Activated naive CD4-positive, alpha-beta T cell (primary cell): ENCODE results near the gene PPP1R9A.

ENCODE experiments used
- DNase-seq, 4 experiments: peaks; one replicate each; lab custom pipeline; 2025; lab: John Stamatoyannopoulos, UW

The PPP1R9A gene

DNA sequence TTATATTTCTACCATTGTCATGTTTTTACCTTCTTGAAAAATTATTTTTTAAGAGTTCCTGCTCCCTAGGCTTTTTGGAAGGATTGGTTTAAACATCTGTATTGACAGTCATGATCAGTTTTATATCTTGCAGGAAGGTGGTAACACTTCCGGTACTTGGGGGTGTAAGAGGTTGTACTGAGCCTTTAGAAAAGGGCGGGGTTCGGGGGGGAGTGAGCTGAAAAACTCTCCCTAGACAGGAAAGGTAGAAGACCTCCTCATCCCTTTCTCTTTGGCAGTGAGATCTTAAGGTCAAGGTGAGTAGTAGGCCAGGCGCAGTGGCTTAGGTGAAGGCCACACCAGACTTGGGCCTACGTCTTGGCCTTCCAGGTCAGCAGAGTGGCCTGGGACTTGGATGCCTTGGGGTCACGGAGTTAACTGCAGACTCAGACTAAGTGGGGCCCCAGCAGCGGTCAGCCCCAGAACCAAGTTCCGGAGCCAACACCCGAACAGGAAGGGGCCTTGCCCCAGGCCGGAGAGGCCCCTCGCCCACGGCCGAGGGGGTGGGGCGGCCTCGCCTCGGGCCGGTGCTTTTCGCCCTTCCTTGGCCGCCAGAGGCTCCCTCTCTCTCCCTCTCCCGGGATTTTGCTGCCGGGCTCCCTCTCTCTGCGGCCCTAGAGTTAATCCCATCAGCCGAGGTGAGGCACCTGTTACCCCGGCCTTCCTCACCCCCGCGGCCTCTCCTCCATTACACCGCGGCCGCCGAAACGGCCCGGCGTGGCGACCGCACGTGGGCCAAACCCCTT is at the start of gene PPP1R9A:
PPP1R9A (plus strand) TSS at position 569 of the 785 bp plus-strand sequence. CDS start 2,520 bp downstream, outside the sequence.
- DNase-seq: no peak

DNA sequence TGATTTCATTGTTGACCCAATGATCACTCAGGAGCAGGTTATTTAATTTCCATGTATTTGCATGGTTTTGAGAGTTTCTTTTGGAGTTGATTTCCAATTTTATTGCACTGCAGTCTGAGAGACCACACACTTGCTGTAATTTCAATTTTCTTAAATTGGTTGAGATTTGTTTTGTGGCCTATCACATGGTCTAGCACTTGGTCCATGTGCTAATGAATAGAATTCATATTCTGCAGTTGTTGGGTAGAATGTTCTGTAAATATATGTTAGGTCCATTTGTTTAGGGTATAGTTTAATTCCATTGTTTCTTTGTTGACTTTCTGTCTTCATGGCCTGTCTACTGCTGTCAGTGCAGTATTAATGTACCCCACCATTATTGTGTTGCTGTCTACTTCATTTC is 36.3 kb upstream of the PPP1R9A start:
- no peak for DNase-seq

DNA sequence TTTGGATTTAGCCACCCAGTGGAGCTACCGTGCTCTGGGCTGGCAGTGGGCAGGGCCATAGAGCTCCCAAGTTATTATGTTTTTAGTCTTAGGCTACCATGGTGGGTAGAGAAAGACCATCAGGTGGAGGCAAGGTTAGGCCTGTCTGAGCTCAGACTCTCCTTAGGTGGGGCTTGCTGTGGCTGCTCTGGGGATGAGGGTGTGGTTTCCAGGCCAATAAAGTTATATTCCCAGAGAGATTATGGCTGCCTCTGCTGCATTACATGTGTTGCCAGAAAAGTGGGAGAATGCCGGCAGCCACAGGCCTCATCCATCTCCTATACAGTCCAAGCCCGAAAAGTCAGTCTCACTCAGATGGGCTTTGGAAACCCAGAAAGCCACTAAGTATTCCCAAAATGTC is 34.2 kb upstream of the PPP1R9A start:
- no peak for DNase-seq

DNA sequence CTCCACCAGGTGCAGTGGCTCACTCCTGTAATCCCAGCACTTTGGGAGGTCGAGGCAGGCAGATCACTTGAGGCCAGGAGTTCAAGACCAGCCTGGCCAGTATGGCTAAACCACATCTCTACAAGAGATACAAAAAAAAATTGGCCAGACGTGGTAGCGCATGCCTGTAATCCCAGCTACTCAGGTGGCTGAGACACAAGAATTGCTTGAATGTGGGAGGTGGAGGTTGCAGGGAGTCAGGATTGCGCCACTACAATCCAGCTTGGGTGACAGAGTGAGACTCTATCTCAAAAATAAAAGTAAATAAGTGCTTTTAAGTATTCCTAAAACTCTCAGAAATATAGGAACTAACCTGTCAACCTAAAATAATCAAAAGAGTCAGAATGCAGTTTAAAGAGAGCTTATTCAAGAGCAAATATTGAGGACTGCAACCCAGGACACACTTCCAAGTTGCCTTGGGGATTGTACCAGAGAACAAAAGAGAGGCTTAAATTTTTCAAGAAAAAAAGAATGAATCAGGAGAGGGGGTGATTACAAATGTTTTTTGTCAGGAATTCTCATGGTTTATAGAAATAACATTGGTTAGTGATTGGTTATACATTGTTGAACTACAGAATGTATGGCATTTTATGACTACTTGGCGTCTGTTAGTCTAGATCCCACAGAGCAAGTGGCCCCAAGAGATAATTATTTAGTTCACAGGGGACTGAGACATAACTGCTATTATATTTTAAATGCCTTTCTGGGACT is 33.2 kb upstream of the PPP1R9A start:
- DNase-seq: no peak

DNA sequence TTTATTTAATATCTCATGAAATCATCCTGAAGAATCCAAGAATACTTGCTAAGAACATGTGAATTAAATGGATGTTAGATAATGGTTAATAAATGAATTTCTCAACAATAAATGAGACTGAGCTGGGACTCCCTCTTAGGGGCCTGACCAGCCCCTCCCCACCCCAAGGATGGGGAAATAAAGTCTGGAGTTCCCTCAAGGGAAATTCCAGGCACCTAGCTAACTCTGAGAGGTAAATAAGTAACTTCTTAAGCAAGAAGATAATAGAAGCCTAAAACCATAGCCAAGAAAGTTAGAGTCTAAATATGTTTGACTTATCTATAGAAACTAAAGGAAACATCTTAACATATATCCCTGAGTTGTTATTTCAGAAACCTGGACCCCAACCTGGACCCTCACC is 32.2 kb upstream of the PPP1R9A start:
- no peak for DNase-seq

GRCh38 chr7:94877731-94878670 is 29.4 kb upstream of the PPP1R9A start:
- DNase-seq: no peak

DNA sequence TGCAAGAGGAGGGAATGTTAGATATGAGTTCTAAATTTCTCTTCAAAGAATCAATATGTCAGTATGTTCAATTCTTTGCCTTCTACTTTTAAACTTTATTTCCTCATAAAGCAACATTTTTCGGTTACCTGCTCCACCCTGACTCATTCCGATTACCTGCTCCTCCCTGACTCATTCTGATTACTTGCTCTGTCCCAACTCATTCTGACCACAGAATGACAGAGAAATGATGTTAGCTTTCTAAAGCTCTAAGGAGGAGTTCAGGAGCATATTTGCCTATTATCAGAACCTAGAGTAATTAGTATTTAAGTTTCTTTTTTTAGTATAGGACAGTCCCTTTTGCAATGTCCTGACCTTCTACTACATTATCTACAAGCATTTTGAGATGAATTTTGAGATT is 24.5 kb upstream of the PPP1R9A start:
- no peak for DNase-seq

GRCh38 chr7:94883616-94884015 is 23.8 kb upstream of the PPP1R9A start:
- no peak for DNase-seq

DNA sequence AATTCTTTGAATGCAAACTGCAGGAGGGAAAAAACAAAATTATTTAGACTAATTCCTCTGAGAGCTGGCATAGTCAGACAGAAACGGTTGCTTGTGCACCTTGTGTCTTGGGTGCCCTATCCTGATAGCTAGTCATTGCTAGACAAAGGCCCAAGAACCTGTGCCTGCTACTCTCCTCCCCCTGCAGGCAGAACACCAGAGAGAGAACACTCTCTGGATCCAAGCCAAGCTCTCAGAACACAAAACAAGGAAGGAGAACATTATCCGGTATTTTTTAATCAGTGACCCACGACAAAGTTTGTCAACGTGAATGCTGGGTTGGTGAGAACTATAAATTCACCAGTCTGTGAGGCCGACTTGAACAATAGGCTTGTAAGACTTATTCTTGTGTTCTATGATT is 18.8 kb upstream of the PPP1R9A start:
- DNase-seq: no peak

DNA sequence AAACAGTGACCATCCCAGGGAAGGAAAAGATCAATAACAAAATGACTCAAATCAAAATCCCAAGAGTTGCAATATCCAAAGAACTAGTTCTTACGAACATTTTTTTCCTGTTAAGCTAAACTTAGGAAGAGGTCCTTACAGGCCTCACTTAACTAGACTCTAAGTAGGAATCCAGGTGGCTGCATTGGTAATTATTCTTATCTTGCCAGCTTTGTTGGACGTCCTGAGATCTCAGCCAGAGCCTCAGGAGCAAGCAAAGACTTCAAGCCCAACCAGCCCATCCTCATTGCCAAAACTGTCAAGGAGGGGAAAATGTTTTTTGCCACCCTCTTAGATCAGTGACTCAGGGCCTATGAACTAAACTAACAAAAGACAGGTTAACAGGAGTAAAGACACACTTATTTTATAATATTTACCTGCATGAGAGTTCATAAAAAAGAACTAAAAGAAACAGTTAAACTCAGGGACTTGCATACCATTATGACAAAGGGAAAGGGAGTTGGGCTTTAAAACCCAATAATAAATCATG is 18.3 kb upstream of the PPP1R9A start:
- DNase-seq: no peak

DNA sequence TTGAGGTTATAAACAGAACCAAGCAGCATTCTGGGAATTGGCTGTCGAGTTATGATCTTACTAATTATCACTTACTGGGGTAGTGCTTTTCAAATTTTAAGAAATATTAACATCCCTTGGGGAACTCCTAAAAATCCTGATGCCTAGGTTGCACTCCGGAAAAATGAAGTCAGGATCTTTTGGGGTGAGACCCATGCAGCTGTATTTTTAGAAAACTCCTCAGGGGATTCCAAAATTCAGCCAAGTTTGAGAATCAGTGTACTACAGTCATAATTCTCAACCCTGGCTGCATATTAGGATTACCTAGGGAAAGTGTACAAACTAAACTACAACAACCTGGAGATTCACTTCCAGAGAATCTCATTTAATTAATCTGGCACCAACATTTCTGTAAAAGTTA is 17.2 kb upstream of the PPP1R9A start:
- no peak for DNase-seq

- no peak for DNase-seq
Measured at GRCh38 chr7:94893661-94894060, 13.7 kb upstream of the PPP1R9A start.

DNA sequence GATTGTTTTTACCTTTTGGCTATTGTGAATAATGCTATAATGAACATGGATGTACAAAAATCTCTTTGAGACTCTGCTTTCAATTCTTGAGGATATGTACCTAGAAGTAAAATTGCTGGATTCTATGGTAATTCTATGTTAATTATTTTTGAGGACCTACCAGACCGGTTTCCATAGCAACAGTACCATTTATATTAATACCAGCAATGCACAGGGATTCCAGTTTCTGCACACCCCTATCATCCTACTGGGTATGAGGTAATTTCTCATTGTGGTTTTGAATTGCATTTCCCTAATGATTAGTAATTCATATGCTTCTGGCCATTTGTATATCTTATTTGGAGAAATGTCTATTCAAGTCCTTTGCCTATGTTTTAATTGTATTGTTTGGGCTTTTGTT is 9.9 kb upstream of the PPP1R9A start:
- DNase-seq: no peak

DNA sequence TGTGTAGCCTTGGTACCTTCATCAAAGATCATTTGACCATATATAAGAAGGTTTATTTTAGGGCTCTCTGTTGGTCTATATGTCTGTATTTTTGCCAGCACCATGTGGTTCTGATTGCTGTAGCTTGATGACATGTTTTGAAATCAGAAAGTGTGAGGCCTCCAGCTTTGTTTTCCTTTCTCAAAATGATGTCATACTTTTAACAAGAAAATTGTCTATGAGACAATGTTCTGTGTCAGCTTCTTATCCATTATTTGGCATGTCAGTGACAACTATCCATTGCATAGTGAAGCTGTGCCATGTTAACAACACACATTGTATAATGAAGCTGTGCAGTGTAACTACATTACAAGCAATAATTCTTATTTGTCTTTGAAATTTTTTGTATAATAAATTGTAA is 9.1 kb upstream of the PPP1R9A start:
- DNase-seq: no peak

- no peak for DNase-seq
Measured at GRCh38 chr7:94901981-94902380, 5.4 kb upstream of the PPP1R9A start.

- DNase-seq: no peak
Measured at GRCh38 chr7:94903971-94904370, 3.4 kb upstream of the PPP1R9A start.

DNA sequence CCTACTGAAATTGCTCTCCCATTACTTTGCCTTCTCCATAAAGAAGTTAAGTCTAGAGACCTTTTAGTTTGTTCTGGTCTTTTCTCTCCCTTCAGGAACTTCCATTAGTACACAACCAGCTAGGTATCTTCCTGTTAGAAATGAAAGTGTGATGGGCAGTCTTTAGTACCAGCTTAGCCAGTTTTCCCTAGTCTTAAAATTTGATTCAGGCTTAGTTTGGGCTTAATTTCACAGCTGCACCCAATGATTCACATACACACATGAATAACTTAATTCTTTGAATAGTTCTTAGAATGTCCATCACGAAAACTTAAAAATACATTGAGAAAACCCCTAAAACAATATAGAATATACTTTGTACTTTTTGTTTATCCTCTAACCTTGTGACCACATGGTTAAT is 2.4 kb upstream of the PPP1R9A start:
- DNase-seq: no peak

DNA sequence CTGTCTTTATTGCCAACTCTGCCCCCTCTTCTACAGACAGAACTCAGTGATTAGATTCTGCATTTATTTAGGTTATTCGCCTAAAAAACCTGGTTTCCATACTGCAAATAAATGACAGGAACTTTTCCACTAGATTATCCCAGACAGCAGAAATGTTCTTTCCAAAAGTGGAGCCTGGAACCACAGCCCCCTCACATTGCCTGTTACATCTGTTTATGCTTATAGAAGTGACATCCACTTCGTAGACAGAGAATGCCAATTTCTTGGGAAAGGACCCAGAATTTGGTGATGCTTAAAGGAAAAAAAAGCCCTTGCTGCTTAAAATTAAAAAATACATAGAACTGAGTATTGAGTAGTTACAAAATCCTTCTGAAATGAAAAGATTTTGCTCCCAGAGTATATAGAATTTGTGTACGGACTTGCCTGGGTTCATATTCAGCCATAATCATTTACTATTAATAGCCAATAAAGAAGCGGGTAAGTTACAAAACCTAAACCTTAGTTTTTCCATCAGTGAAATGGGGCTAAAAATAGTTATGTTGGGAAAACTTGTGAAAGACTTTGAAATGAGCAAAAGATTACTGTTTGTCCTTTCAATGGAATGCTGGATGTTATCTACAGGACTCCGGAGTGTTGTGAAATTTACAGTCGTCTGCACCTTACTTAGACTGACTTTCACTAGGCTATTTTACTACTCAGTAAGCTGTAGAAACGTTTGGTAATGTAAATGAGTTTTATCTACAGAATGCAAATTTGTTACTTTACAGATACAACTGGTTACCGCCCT is 1.1 kb upstream of the PPP1R9A start:
- no peak for DNase-seq

DNA sequence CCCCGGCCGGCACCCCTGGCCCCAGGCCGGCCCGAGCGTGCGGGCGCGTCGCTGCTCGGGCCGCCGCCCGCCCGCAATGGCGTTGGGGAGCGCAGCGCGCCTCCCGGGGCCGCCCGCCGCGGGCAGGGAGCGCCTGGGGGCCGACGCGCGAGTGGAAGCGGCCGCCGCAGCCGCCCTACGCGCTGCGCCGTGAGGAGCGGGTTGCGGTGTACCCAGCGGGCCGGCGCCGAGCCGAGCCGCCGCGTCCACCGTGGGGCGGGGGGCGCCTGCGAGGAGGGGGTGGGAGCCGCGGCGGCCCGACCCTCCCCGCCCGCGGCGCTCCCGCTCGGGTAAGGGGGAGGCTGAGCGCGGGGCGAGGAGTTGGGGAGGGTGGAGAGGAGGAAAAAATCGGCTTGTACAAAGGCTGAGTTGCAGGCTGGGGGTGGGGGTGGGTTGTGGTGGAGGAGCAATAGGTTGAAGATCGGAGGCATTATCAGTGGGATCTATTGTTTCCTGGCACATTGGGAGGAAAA is 473 bp downstream of the PPP1R9A start:
- DNase-seq: no peak

- DNase-seq: no peak
Measured at GRCh38 chr7:94908323-94909178, 1.2 kb downstream of the PPP1R9A start.
